Neuron (in vitro differentiated cells): Measurements from ENCODE around the gene PPM1H.
A peak's percentile ranks its signal among the peaks of the same experiment; 100 is the strongest.

Experiments
- H2AFZ ChIP-seq: one replicate; pipeline ENCODE4 v1.6.1; 2013; ENCODE audit warnings: low read depth, mild to moderate bottlenecking, inconsistent platforms, low read length, moderate library complexity
- H3K27me3 ChIP-seq: one replicate; pipeline ENCODE4 v1.6.1; 2013; ENCODE audit warnings: low read length; ENCODE audit not compliant: insufficient read depth
- H3K36me3 ChIP-seq: one replicate; pipeline ENCODE4 v1.6.1; 2013; ENCODE audit warnings: low read length; ENCODE audit not compliant: insufficient read depth
- H3K4me1 ChIP-seq: one replicate; pipeline ENCODE4 v1.6.1; 2013; ENCODE audit warnings: low read length; ENCODE audit not compliant: insufficient read depth
- H3K4me3 ChIP-seq: 2 replicates; pipeline ENCODE4 v1.5.1; 2013; ENCODE audit warnings: mild to moderate bottlenecking, low read length, moderate library complexity
- H3K9me3 ChIP-seq: one replicate; pipeline ENCODE4 v1.6.1; 2013; ENCODE audit warnings: low read length

The PPM1H gene

GRCh38 chr12:62631471-62632410 lies 303.2 kb downstream of the PPM1H start:
- peaks cover 41% of the 10 kb centered on the region for H3K4me1 ChIP-seq
- H2AFZ ChIP-seq: peak overlapping the region; percentile 23
- H3K4me3 ChIP-seq: peak overlapping the region; percentile 31
- H3K9me3 ChIP-seq: no peaks in the 10 kb centered on the region
- H3K36me3 ChIP-seq: no peaks in the 10 kb centered on the region
- no peaks in the 10 kb centered on the region for H3K27me3 ChIP-seq

GRCh38 chr12:62629971-62630739 lies 304.8 kb downstream of the PPM1H start:
- no peak overlapping the region for H3K4me3 ChIP-seq
- no peak overlapping the region for H2AFZ ChIP-seq
- H3K9me3 ChIP-seq: no peaks in the 10 kb centered on the region
- no peaks in the 10 kb centered on the region for H3K27me3 ChIP-seq
- no peaks in the 10 kb centered on the region for H3K36me3 ChIP-seq
- H3K4me1 ChIP-seq: peaks cover 38% of the 10 kb centered on the region

DNA sequence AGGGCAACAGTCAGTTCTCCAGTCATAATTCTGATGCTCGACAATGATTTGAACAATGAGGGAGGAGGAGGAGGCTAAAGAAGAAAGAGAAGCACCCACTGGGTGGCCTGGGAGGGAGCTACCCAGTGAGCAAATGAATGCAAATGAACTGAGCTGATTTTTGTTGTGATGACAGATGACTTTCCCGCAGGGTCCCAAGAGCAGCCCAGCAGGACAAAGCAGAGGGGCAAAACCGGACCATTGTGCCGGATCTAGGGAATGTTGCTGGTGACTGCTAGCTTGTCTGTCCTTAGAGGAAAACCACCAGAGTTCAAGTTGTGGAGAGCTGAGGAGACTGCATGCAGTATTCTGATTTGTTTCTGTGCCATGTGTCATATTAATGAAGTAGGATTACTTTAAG lies 305.5 kb downstream of the PPM1H start:
- Histone ChIP-seq H3K9me3 (no peaks in the 10 kb centered on the region), H3K4me1 (peaks cover 38% of the 10 kb centered on the region), H3K27me3 (no peaks in the 10 kb centered on the region), H3K4me3 (no peak overlapping the region), H3K36me3 (no peaks in the 10 kb centered on the region), H2AFZ (no peak overlapping the region)

GRCh38 chr12:62627181-62627580 lies 307.8 kb downstream of the PPM1H start:
- no peak overlapping the region for H2AFZ ChIP-seq

DNA sequence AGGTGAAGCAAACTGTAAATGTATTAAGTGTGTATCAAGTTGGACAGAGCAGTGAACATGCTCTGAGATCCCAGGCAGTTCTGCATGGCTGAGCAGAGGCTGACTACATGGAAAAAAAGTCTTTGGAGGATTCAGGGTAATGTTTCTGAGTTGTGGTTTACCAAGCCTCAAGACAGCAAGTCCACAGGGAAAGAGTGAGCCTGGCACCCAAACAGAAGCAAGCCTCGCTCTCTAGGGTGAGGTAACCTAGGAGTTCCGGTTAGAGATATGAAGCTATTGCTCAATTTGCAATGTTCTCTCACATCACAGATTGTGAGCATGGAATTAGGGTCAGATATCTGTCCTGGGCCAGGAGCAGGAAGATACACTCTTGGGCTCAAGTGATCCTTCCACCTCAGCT lies 309.7 kb downstream of the PPM1H start:
- no peaks in the 10 kb centered on the region for H3K36me3 ChIP-seq
- no peaks in the 10 kb centered on the region for H3K27me3 ChIP-seq
- no peaks in the 10 kb centered on the region for H3K9me3 ChIP-seq
- H2AFZ ChIP-seq: no peak overlapping the region
- H3K4me1 ChIP-seq: peaks cover 20% of the 10 kb centered on the region
- H3K4me3 ChIP-seq: no peak overlapping the region

More at GRCh38 chr12:62627181-62627580, 307.8 kb downstream of the PPM1H start:
- Histone ChIP-seq H3K9me3 (no peaks in the 10 kb centered on the region), H3K36me3 (no peaks in the 10 kb centered on the region), H3K4me3 (no peak overlapping the region), H3K27me3 (no peaks in the 10 kb centered on the region), H3K4me1 (peaks cover 34% of the 10 kb centered on the region)

- Histone ChIP-seq H3K4me3 (no peak overlapping the region), H3K36me3 (no peaks in the 10 kb centered on the region)
Observed at GRCh38 chr12:62622177-62622576, 312.8 kb downstream of the PPM1H start.

GRCh38 chr12:62621101-62621638 lies 313.8 kb downstream of the PPM1H start:
- Histone ChIP-seq H3K27me3 (no peaks in the 10 kb centered on the region), H3K4me1 (no peaks in the 10 kb centered on the region), H2AFZ (no peak overlapping the region), H3K4me3 (no peak overlapping the region), H3K36me3 (no peaks in the 10 kb centered on the region), H3K9me3 (no peaks in the 10 kb centered on the region)

More at GRCh38 chr12:62622177-62622576, 312.8 kb downstream of the PPM1H start:
- H2AFZ ChIP-seq: no peak overlapping the region
- H3K4me1 ChIP-seq: peaks cover 2% of the 10 kb centered on the region
- no peaks in the 10 kb centered on the region for H3K9me3 ChIP-seq
- H3K27me3 ChIP-seq: no peaks in the 10 kb centered on the region

GRCh38 chr12:62618930-62619329 lies 316.0 kb downstream of the PPM1H start:
- H2AFZ ChIP-seq: no peak overlapping the region
- H3K4me1 ChIP-seq: peaks cover 11% of the 10 kb centered on the region
- no peaks in the 10 kb centered on the region for H3K27me3 ChIP-seq
- H3K9me3 ChIP-seq: no peaks in the 10 kb centered on the region
- H3K4me3 ChIP-seq: no peak overlapping the region
- H3K36me3 ChIP-seq: no peaks in the 10 kb centered on the region

- H2AFZ ChIP-seq: no peak overlapping the region
- H3K9me3 ChIP-seq: no peaks in the 10 kb centered on the region
- no peak overlapping the region for H3K4me3 ChIP-seq
- no peaks in the 10 kb centered on the region for H3K27me3 ChIP-seq
- peaks cover 11% of the 10 kb centered on the region for H3K4me1 ChIP-seq
- no peaks in the 10 kb centered on the region for H3K36me3 ChIP-seq
Observed at GRCh38 chr12:62618319-62618718, 316.6 kb downstream of the PPM1H start.

- peaks cover 12% of the 10 kb centered on the region for H3K36me3 ChIP-seq
- H2AFZ ChIP-seq: no peak overlapping the region
- no peak overlapping the region for H3K4me3 ChIP-seq
- no peaks in the 10 kb centered on the region for H3K9me3 ChIP-seq
- H3K4me1 ChIP-seq: peaks cover 11% of the 10 kb centered on the region
- no peaks in the 10 kb centered on the region for H3K27me3 ChIP-seq
Observed at GRCh38 chr12:62613081-62613480, 321.9 kb downstream of the PPM1H start.

DNA sequence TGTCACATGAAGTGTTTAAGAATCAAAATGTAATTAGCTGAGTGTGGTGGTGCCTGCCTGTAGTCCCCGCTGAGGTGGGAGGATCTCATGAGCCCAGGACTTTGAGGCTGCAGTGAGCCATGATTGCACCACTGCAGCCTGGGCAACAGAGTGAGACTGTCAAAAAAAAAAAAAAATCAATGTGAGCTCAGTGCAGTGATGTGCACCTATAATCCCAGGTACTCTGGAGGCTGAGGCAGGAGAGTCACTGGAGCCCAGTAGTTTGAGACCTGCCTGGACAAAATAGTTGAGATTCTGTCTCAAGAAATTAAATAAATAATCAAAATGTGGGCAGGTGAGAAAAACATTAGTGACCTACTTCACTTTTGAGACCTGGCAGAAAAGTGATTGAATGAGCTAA lies 328.3 kb downstream of the PPM1H start:
- H3K36me3 ChIP-seq: peaks cover 7% of the 10 kb centered on the region
- H2AFZ ChIP-seq: no peak overlapping the region
- H3K9me3 ChIP-seq: no peaks in the 10 kb centered on the region
- peak overlapping the region; percentile 93 for H3K4me3 ChIP-seq
- H3K4me1 ChIP-seq: peaks cover 26% of the 10 kb centered on the region
- no peaks in the 10 kb centered on the region for H3K27me3 ChIP-seq

- H3K4me3 ChIP-seq: peak overlapping the region; percentile 93
Observed at GRCh38 chr12:62605981-62606380, 329.0 kb downstream of the PPM1H start.

GRCh38 chr12:62604871-62605270 lies 330.1 kb downstream of the PPM1H start:
- peak overlapping the region; percentile 93 for H3K4me3 ChIP-seq

More at GRCh38 chr12:62605981-62606380, 329.0 kb downstream of the PPM1H start:
- no peaks in the 10 kb centered on the region for H3K27me3 ChIP-seq
- no peaks in the 10 kb centered on the region for H3K9me3 ChIP-seq
- peaks cover 30% of the 10 kb centered on the region for H3K4me1 ChIP-seq
- no peak overlapping the region for H2AFZ ChIP-seq
- peaks cover 7% of the 10 kb centered on the region for H3K36me3 ChIP-seq

More at GRCh38 chr12:62604871-62605270, 330.1 kb downstream of the PPM1H start:
- Histone ChIP-seq H3K27me3 (no peaks in the 10 kb centered on the region), H3K4me1 (peaks cover 30% of the 10 kb centered on the region), H2AFZ (no peak overlapping the region), H3K9me3 (no peaks in the 10 kb centered on the region), H3K36me3 (peaks cover 5% of the 10 kb centered on the region)
